Psoas muscle (tissue), 8 donors: ENCODE results near the gene RPL22L1. TPM values are rescaled to one million over a fixed set of nuclear protein-coding genes. Genes with fewer than 3 reads are reported as not detected.
"Not testable (repeated sequence)": the region's sequence is repeated elsewhere in the genome, so short reads cannot be mapped to it uniquely, and the experiment has no call there.

Experiments used
- ATAC-seq, 4 donors: fragments of 200-7000 bp; cut with Tn5 transposase; one replicate each; pipeline ENCODE4 v1.9.1; 2020; ENCODE audit warnings: moderate library complexity in 3 of 4, mild to moderate bottlenecking in 2 of 4
- DNase-seq, 2 donors: peaks; one replicate each; pipeline ENCODE4 v3.0.0-alpha.2; 2020
- H3K27ac ChIP-seq: fragments of 200-600 bp; one replicate; pipeline ENCODE4 v1.8.0; 2022
- H3K27me3 ChIP-seq, 3 donors: fragments of 200-600 bp in 1 of 3; one replicate each; pipeline versions ENCODE4 v1.6.1 to v1.8.0; 2013 to 2022; ENCODE audit warnings: low read length in 2 of 3, mild to moderate bottlenecking in 2 of 3, moderate library complexity in 1 of 3; ENCODE audit not compliant: insufficient read depth in 3 of 3
- H3K36me3 ChIP-seq, 2 donors: fragments of 200-600 bp in 1 of 2; one replicate each; pipeline versions ENCODE4 v1.6.1 to v1.8.0; 2013 to 2022; ENCODE audit warnings: low read depth in 1 of 2, mild to moderate bottlenecking in 1 of 2, moderate library complexity in 1 of 2; ENCODE audit not compliant: insufficient read depth in 1 of 2
- H3K4me1 ChIP-seq: fragments of 200-600 bp; one replicate; pipeline ENCODE4 v1.8.0; 2022
- H3K4me3 ChIP-seq: fragments of 200-600 bp; one replicate; pipeline ENCODE4 v1.8.0; 2022; ENCODE audit warnings: mild to moderate bottlenecking
- H3K9me3 ChIP-seq: fragments of 200-600 bp; one replicate; pipeline ENCODE4 v1.8.0; 2022
- CTCF ChIP-seq: fragments of 200-600 bp; IDR thresholded peaks from one replicate; pipeline ENCODE4 v1.8.0; 2022; ENCODE audit warnings: antibody characterized with exemption
- WGBS, 3 donors: extraction: QIAGEN DNeasy Blood & Tissue Kit; methylation state at CpG; one replicate each; pipeline versions ENCODE4 v1.1.6 to v1.1.7; 2013; 5-methylcytosine and 5-hydroxymethylcytosine counted together
- intact Hi-C, 2 donors: fragments of 100-400 bp; cut with DNase I; formaldehyde crosslinking; loops; one replicate each; pipeline versions ENCODE4 v1.11.0 to v1.14.2; 2022
- polyA plus RNA-seq, 3 donors: library from polyadenylated mRNA; stranded (reverse); fragments of 200-250 nt; gene quantifications; one replicate each; pipeline ENCODE4 v1.2.3, GENCODE V29; 2013
- total RNA-seq, 4 donors: library from RNA; stranded (reverse); fragmentation: NEBNext Ultra II Directional in 2 of 4; extraction: Animal tissue kit (Norgen Biotek cat#: 25700) in 2 of 4; gene quantifications; one replicate each; pipeline versions ENCODE4 v1.2.1 to v1.2.4, GENCODE V29; 2021 to 2023
- donor health status: healthy with polysubstance abuse.
- donor health status: DM: no; HTN: no; CAD: no; lungs with moderate emphysema.
- donor health status: Bipolar disorder and iron deficiency.
- donor health status: healthy.
- donor health status: DM: yes; HTN: yes; CAD: no.
- donor health status: DM: no; HTN: no; CAD: no.
- donor health status: DM: no; HTN: no; CAD: no.
- donor health status: DM: yes; HTN: yes; CAD: no.

The RPL22L1 gene
- total and polyA plus RNA-seq, 7 donors = 8.4 to 88.7 (median 27.2) TPM

- TF ChIP-seq CTCF = no peak
- intact Hi-C loops = no loop called here
- no peak for ATAC-seq
These were observed 39.4 kb downstream of the RPL22L1 start for GRCh38 chr3:170830580-170830979.

GRCh38 chr3:170829546-170830272 is 40.3 kb downstream of the RPL22L1 start:
- no peak for TF ChIP-seq CTCF
- no peak for ATAC-seq
- H3K27me3 ChIP-seq = peaks cover 0 to 6% (median 0%) of the 10 kb centered on the region in 3 donors
- no peaks in the 10 kb centered on the region for H3K9me3 ChIP-seq
- no peaks in the 10 kb centered on the region for H3K4me1 ChIP-seq
- no peak for DNase-seq
- H3K27ac ChIP-seq = no peak overlapping the region
- 68 to 72% (median 70%) methylated on average over 9 of the region's 9 CpGs for WGBS, 3 donors
- intact Hi-C loops = no loop called here
- no peaks in the 10 kb centered on the region for H3K36me3 ChIP-seq
- no peak overlapping the region for H3K4me3 ChIP-seq

More at GRCh38 chr3:170830580-170830979, 39.4 kb downstream of the RPL22L1 start:
- no peak for DNase-seq
- Histone ChIP-seq H3K27ac (no peak overlapping the region), H3K9me3 (no peaks in the 10 kb centered on the region), H3K4me3 (no peak overlapping the region), H3K27me3 (peaks cover 0 to 10% (median 2%) of the 10 kb centered on the region in 3 donors), H3K4me1 (no peaks in the 10 kb centered on the region), H3K36me3 (no peaks in the 10 kb centered on the region)
- 94 to 95% (median 95%) methylated on average over 4 of the region's 4 CpGs for WGBS, 3 donors

GRCh38 chr3:170826047-170826446 is 43.9 kb downstream of the RPL22L1 start:
- Histone ChIP-seq H3K9me3 (no peaks in the 10 kb centered on the region), H3K4me1 (no peaks in the 10 kb centered on the region), H3K27ac (no peak overlapping the region), H3K27me3 (peaks cover 0 to 4% (median 0%) of the 10 kb centered on the region in 3 donors), H3K36me3 (no peaks in the 10 kb centered on the region), H3K4me3 (no peak overlapping the region)
- DNase-seq (no peak), ATAC-seq (no peak)
- WGBS, 3 donors = 39 to 56% (median 52%) methylated on average over 2 of the region's 2 CpGs
- intact Hi-C loops = no loop called here
- no peak for TF ChIP-seq CTCF

GRCh38 chr3:170823562-170823961 is 46.4 kb downstream of the RPL22L1 start:
- DNase-seq, H3K27me3 ChIP-seq, H3K36me3 ChIP-seq, ATAC-seq, intact Hi-C loops, H3K9me3 ChIP-seq, H3K4me1 ChIP-seq, H3K4me3 ChIP-seq, H3K27ac ChIP-seq: not testable (repeated sequence)
- WGBS, 3 donors = 67 to 87% (median 76%) methylated on average over 2 of the region's 2 CpGs

GRCh38 chr3:170818325-170818724 is 51.7 kb downstream of the RPL22L1 start:
- H3K4me3 ChIP-seq, H3K9me3 ChIP-seq, DNase-seq, H3K27me3 ChIP-seq, ATAC-seq, H3K4me1 ChIP-seq, H3K27ac ChIP-seq, H3K36me3 ChIP-seq: not testable (repeated sequence)
- WGBS, 3 donors = 89% methylated on average over 1 of the region's 1 CpG; no CpG with 5 or more reads in 2 of the 3 donors
- intact Hi-C loops = loop anchor here in 1 of 2 donors (10.0 kb wide), 2 partner anchors 404 to 504 kb away; partner anchors contain the start of gene CLDN11

GRCh38 chr3:170817471-170817870 is 52.5 kb downstream of the RPL22L1 start:
- H3K27me3 ChIP-seq, DNase-seq, ATAC-seq, H3K36me3 ChIP-seq, H3K27ac ChIP-seq, H3K4me3 ChIP-seq, H3K9me3 ChIP-seq, H3K4me1 ChIP-seq: not testable (repeated sequence)
- 90 to 94% (median 92%) methylated on average over 2 of the region's 2 CpGs for WGBS, 3 donors
- intact Hi-C loops = loop anchor here in 1 of 2 donors (10.0 kb wide), 2 partner anchors 403 to 503 kb away; partner anchors contain the start of gene CLDN11
